Small intestine (tissue), 4 donors: ENCODE data around the gene LEF1. TPM values are rescaled to one million over a fixed set of nuclear protein-coding genes. Genes with fewer than 3 reads are reported as not detected.

Experiments
- polyA plus RNA-seq, 4 donors: library from polyadenylated mRNA; stranded (reverse) in 3 of 4; unstranded in 1 of 4; fragments of 200-250 nt in 3 of 4; fragments of 120-200 nt in 1 of 4; gene quantifications; one replicate each; pipeline versions ENCODE4 v1.2.1 to v1.2.3, GENCODE V29; 2013
- donor health status: healthy with polysubstance abuse.
- donor health status: Bipolar disorder and iron deficiency.
- donor health status: healthy.

Gene LEF1
- polyA plus RNA-seq, 4 donors: 0.89 to 5.2 (median 3.7) TPM

Other genes with a start within 250 kb of the LEF1 start
- gene CYP2U1, start 237.4 kb downstream of the LEF1 start, polyA plus RNA-seq: 10 to 100 TPM in 1 of 4 donors, 1 to 10 TPM in 1, under 1 TPM in 2; 0.45 to 16.1 (median 1.8) TPM
- gene HADH, start 179.0 kb downstream of the LEF1 start, polyA plus RNA-seq: 100 to 1,000 TPM in 3 of 4 donors, 10 to 100 TPM in 1; 81.9 to 389 (median 139) TPM